ENCODE results near the gene HMX3.

HMX3 gene

DNA sequence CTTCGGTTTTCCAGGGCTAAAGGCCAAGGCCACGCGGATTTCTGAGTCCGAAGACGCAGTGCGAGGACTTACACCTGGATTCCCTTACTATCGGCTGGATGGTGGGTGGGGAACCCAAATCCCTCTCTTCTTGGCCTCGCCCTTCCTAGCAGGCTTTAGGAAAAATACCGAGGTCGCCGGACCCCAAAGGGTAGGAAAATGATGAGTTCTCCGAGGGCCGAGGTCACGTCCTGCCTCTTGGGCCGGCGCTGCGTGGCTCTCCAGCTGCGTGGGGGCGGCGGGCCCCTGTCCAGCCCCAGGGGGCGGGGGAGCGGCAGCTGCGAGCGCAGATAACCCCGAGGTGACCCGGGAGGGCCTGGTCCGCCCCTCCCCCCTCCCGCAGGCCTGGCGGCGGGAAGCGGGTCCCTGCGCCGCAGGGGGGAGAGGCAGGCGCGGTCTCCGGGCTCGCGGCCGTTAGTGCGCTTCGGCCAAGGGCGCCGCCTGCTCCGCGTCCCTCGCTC is 805 bp upstream of the HMX3 start:
- Histone ChIP-seq H3K27me3 (ENCODE audit: insufficient read depth, low read depth) (no peaks in the 10 kb centered on the region), H2AFZ (ENCODE audit: low read depth) (no peak overlapping the region), H3K79me2 (ENCODE audit: insufficient read depth, low read depth) (no peaks in the 10 kb centered on the region), H3K9ac (no peak overlapping the region), H3K27ac (no peak overlapping the region), H3K4me3 (IDR thresholded peaks at IDR 0.05; ENCODE audit: insufficient read depth, low read depth, low read length) (no peak overlapping the region), H3K4me1 (ENCODE audit: low read depth, poor library complexity, severe bottlenecking) (no peaks in the 10 kb centered on the region), H3K4me2 (no peak overlapping the region), H4K20me1 (ENCODE audit: insufficient read depth) (no peaks in the 10 kb centered on the region), H3K36me3 (ENCODE audit: insufficient read depth) (no peaks in the 10 kb centered on the region)
- no peak for TF ChIP-seq CTCF (conservative IDR thresholded peaks at IDR 0.05; ENCODE audit: low read depth, low read length)

DNA sequence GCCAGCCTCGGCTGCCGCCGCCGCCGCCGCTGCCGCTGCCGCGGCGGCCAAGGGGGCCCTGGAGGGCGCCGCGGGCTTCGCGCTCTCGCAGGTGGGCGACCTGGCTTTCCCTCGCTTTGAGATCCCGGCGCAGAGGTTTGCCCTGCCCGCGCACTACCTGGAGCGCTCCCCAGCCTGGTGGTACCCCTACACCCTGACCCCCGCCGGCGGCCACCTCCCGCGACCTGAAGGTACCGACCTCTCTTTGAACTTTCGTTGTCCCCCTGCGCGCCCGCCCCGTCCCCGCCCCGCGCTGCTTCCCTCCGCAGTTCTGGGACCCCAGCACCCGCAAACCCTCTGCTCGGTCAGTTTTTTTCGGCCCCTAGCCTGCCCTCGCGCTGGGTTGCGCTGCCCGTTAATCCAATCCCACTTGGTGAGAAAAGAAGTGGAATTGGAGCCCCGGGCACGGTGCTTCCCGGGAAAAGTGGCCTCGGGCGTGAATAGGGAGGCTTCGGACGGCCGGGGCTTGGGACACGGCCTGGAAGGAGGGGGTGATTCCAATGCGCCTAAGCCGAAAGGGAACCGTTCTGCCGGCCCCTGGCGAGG is 543 bp downstream of the HMX3 start:
- no peaks in the 10 kb centered on the region for H3K36me3 ChIP-seq (ENCODE audit: insufficient read depth)
- no peaks in the 10 kb centered on the region for H3K4me1 ChIP-seq (ENCODE audit: low read depth, poor library complexity, severe bottlenecking)
- no peak overlapping the region for H3K9ac ChIP-seq
- no peaks in the 10 kb centered on the region for H3K79me2 ChIP-seq (ENCODE audit: insufficient read depth, low read depth)
- TF ChIP-seq CTCF (conservative IDR thresholded peaks at IDR 0.05; ENCODE audit: low read depth, low read length) = no peak
- no peaks in the 10 kb centered on the region for H4K20me1 ChIP-seq (ENCODE audit: insufficient read depth)
- H3K27ac ChIP-seq = no peak overlapping the region
- no peak overlapping the region for H3K4me3 ChIP-seq (IDR thresholded peaks at IDR 0.05; ENCODE audit: insufficient read depth, low read depth, low read length)
- no peak overlapping the region for H3K4me2 ChIP-seq
- H2AFZ ChIP-seq (ENCODE audit: low read depth) = no peak overlapping the region
- H3K27me3 ChIP-seq (ENCODE audit: insufficient read depth, low read depth) = no peaks in the 10 kb centered on the region

DNA sequence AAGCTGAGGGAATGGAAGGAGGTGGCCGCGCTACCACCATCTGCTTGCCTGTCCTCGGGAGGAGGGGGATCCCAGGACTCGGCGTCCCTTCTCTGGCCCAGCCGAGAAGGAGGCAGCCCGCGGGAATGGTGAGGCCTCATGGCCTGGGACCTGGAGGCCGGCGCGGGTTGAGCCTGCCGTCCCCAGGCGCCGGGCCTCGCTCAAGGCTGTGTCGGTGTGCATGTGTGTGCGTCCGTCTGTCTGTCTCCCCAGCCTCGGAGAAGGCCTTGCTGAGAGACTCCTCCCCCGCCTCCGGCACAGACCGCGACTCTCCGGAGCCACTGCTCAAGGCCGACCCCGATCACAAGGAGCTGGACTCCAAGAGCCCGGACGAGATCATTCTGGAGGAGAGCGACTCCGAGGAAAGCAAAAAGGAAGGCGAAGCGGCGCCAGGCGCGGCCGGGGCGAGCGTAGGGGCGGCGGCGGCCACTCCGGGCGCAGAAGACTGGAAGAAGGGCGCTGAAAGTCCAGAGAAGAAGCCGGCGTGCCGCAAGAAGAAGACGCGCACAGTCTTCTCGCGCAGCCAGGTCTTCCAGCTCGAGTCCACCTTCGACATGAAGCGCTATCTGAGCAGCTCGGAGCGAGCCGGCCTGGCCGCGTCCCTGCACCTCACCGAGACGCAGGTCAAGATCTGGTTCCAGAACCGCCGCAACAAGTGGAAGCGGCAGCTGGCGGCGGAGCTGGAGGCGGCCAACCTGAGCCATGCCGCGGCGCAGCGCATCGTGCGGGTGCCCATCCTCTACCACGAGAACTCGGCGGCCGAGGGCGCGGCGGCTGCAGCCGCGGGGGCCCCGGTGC is 1.3 kb downstream of the HMX3 start:
- no peaks in the 10 kb centered on the region for H4K20me1 ChIP-seq (ENCODE audit: insufficient read depth)
- H3K36me3 ChIP-seq (ENCODE audit: insufficient read depth) = no peaks in the 10 kb centered on the region
- H3K27ac ChIP-seq = no peak overlapping the region
- no peak overlapping the region for H3K4me2 ChIP-seq
- no peaks in the 10 kb centered on the region for H3K27me3 ChIP-seq (ENCODE audit: insufficient read depth, low read depth)
- no peak overlapping the region for H2AFZ ChIP-seq (ENCODE audit: low read depth)
- no peaks in the 10 kb centered on the region for H3K79me2 ChIP-seq (ENCODE audit: insufficient read depth, low read depth)
- no peak overlapping the region for H3K9ac ChIP-seq
- H3K4me1 ChIP-seq (ENCODE audit: low read depth, poor library complexity, severe bottlenecking) = no peaks in the 10 kb centered on the region
- H3K4me3 ChIP-seq (IDR thresholded peaks at IDR 0.05; ENCODE audit: insufficient read depth, low read depth, low read length) = no peak overlapping the region
- no peak for TF ChIP-seq CTCF (conservative IDR thresholded peaks at IDR 0.05; ENCODE audit: low read depth, low read length)

GRCh38 chr10:123139165-123139520 is 3.4 kb downstream of the HMX3 start:
- H3K27me3 ChIP-seq (ENCODE audit: insufficient read depth, low read depth) = no peaks in the 10 kb centered on the region

More at GRCh38 chr10:123139165-123139520, 3.4 kb downstream of the HMX3 start:
- Histone ChIP-seq H4K20me1 (ENCODE audit: insufficient read depth) (no peaks in the 10 kb centered on the region), H3K4me3 (IDR thresholded peaks at IDR 0.05; ENCODE audit: insufficient read depth, low read depth, low read length) (no peak overlapping the region), H3K27ac (no peak overlapping the region), H3K36me3 (ENCODE audit: insufficient read depth) (no peaks in the 10 kb centered on the region), H3K79me2 (ENCODE audit: insufficient read depth, low read depth) (no peaks in the 10 kb centered on the region), H3K4me2 (no peak overlapping the region), H3K4me1 (ENCODE audit: low read depth, poor library complexity, severe bottlenecking) (no peaks in the 10 kb centered on the region), H3K9ac (no peak overlapping the region), H2AFZ (ENCODE audit: low read depth) (no peak overlapping the region)
- TF ChIP-seq CTCF (conservative IDR thresholded peaks at IDR 0.05; ENCODE audit: low read depth, low read length) = no peak
